ENCODE measurements around the gene DLGAP1.

GRCh38 chr18:4270016-4270415 lies 185.1 kb downstream of the DLGAP1 start:
- TF ChIP-seq POLR2A (IDR thresholded peaks at IDR 0.05) (no peak), CTCF (IDR thresholded peaks at IDR 0.05) (no peak), POLR2AphosphoS5 (IDR thresholded peaks at IDR 0.05) (no peak)

Measured in breast epithelium (tissue), 3 donors.